AG08396 (cell line): ENCODE measurements around the gene GATC.
"Not testable (repeated sequence)": the region's sequence is repeated elsewhere in the genome, so short reads cannot be mapped to it uniquely, and the experiment has no call there.

Source experiments
- DNase-seq: peaks from one replicate; pipeline ENCODE4 v3.0.0; 2012; ENCODE audit warnings: low spot score, mixed read lengths

GATC gene

GRCh38 chr12:120437735-120438494 lies 8.3 kb upstream of the GATC start, which contains the start of gene COX6A1:
COX6A1 (plus strand) TSS chr12:120438113; CDS start chr12:120438127, 14 bp downstream.
- peak; percentile 97 for DNase-seq

GRCh38 chr12:120438495-120439198 lies 7.6 kb upstream of the GATC start:
- DNase-seq, result no peak

GRCh38 chr12:120439646-120440247 lies 6.5 kb upstream of the GATC start:
- DNase-seq, result peak; percentile 65

GRCh38 chr12:120444676-120445075 lies 1.6 kb upstream of the GATC start:
- DNase-seq, result no peak

- DNase-seq, result not testable (repeated sequence)
Observed at GRCh38 chr12:120446844-120447178, 567 bp downstream of the GATC start.

- DNase-seq, result no peak
Observed at GRCh38 chr12:120447992-120448391, 1.7 kb downstream of the GATC start.

GRCh38 chr12:120452524-120452923 lies 6.3 kb downstream of the GATC start:
- not testable (repeated sequence) for DNase-seq

GRCh38 chr12:120453060-120453750 lies 7.0 kb downstream of the GATC start:
- DNase-seq, result no peak

GRCh38 chr12:120453977-120454376 lies 7.7 kb downstream of the GATC start:
- peak; percentile 38 for DNase-seq

- no peak for DNase-seq
Observed at GRCh38 chr12:120455302-120455701, 9.1 kb downstream of the GATC start.

GRCh38 chr12:120457133-120457532 lies 10.9 kb downstream of the GATC start:
- no peak for DNase-seq

- no peak for DNase-seq
Observed at GRCh38 chr12:120460157-120460556, 13.9 kb downstream of the GATC start.

- DNase-seq, result no peak
Observed at GRCh38 chr12:120462099-120462640, 15.9 kb downstream of the GATC start.

GRCh38 chr12:120463712-120464111 lies 17.5 kb downstream of the GATC start:
- DNase-seq, result no peak

- DNase-seq, result no peak
Observed at GRCh38 chr12:120465756-120466155, 19.5 kb downstream of the GATC start.

- no peak for DNase-seq
Observed at GRCh38 chr12:120466560-120467315, 20.5 kb downstream of the GATC start.

GRCh38 chr12:120467439-120467838 lies 21.2 kb downstream of the GATC start:
- DNase-seq, result no peak

GRCh38 chr12:120468325-120468820 lies 22.1 kb downstream of the GATC start:
- DNase-seq, result peak; percentile 68

GRCh38 chr12:120468821-120469449 lies 22.7 kb downstream of the GATC start:
- peak; percentile 51 for DNase-seq

GRCh38 chr12:120469450-120470149 lies 23.4 kb downstream of the GATC start, which contains the start of gene SRSF9:
SRSF9 (minus strand) TSS chr12:120469748; CDS start chr12:120469609, 139 bp downstream.
- DNase-seq, result peak; percentile 100
